ENCODE data around the gene PAF1. TPM values are rescaled to one million over a fixed set of nuclear protein-coding genes. Genes with fewer than 3 reads are reported as not detected.

The PAF1 gene
- total and polyA plus RNA-seq, 2 donors from 2014 or later = 37.1 to 54.0 TPM

DNA sequence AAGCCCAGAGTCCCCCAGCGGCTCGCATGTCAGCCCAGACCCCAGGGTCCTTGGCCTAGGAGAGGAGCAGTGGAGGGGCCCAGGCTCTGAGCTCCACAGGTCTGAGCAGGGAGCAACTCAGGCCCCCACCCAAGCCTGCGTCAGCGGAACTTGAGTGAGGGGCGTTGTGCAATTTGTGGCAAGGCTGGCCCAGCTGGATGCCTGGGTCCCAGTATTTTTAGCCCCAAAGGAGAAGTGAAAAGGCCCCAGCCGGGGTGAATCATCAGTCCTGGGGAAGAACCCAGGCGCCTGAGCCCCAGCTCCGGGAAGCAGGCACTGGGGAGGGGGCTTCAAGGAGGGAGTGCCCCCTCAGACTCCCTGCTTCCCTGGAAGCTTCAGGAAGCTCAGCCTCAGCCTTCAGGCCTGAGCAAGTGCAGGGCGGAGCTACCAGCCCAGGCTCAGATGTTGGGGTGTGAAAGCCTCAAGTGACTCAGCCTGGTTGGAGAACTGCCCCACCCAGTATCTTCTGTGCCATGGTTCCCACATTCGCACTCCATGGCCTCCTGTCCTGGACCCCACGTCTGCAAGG lies 7.5 kb upstream of the PAF1 start:
- Histone ChIP-seq H3K9me3 (ENCODE audit: control insufficient read depth in 2 of 3, insufficient read depth in 1 of 3, low read length in 3 of 3) (no peaks in the 10 kb centered on the region), H3K4me1 (ENCODE audit: control insufficient read depth in 2 of 3, insufficient read depth in 2 of 3, low read depth in 1 of 3, low read length in 3 of 3) (peaks cover 3 to 35% (median 23%) of the 10 kb centered on the region in 3 donors), H3K36me3 (ENCODE audit: control insufficient read depth in 2 of 3, insufficient read depth in 3 of 3, low read length in 3 of 3) (peaks cover 2 to 12% (median 10%) of the 10 kb centered on the region in 3 donors), H3K27me3 (ENCODE audit: control insufficient read depth, insufficient read depth, low read length) (no peaks in the 10 kb centered on the region), H3K9ac (ENCODE audit: low read length in 3 of 3) (peak overlapping the region in 2 of 3 donors; percentile 64 to 69), H3K4me3 (ENCODE audit: low read length in 3 of 3) (peak overlapping the region in 1 of 3 donors; percentile 29), H3K27ac (ENCODE audit: low read depth in 2 of 2, low read length in 2 of 2) (peak overlapping the region; percentile 85 to 92)
- DNase-seq = peak in 2 of 5 donors; percentile 42 to 86
- TF ChIP-seq, protein P1, sequence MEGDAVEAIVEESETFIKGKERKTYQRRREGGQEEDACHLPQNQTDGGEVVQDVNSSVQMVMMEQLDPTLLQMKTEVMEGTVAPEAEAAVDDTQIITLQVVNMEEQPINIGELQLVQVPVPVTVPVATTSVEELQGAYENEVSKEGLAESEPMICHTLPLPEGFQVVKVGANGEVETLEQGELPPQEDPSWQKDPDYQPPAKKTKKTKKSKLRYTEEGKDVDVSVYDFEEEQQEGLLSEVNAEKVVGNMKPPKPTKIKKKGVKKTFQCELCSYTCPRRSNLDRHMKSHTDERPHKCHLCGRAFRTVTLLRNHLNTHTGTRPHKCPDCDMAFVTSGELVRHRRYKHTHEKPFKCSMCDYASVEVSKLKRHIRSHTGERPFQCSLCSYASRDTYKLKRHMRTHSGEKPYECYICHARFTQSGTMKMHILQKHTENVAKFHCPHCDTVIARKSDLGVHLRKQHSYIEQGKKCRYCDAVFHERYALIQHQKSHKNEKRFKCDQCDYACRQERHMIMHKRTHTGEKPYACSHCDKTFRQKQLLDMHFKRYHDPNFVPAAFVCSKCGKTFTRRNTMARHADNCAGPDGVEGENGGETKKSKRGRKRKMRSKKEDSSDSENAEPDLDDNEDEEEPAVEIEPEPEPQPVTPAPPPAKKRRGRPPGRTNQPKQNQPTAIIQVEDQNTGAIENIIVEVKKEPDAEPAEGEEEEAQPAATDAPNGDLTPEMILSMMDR (IDR thresholded peaks at IDR 0.05; ENCODE audit: borderline replicate concordance, extremely low read depth, insufficient read depth) = no peak
- intact Hi-C loops (cut with DNase I) = no loop called here
- no peak for FAIRE-seq

DNA sequence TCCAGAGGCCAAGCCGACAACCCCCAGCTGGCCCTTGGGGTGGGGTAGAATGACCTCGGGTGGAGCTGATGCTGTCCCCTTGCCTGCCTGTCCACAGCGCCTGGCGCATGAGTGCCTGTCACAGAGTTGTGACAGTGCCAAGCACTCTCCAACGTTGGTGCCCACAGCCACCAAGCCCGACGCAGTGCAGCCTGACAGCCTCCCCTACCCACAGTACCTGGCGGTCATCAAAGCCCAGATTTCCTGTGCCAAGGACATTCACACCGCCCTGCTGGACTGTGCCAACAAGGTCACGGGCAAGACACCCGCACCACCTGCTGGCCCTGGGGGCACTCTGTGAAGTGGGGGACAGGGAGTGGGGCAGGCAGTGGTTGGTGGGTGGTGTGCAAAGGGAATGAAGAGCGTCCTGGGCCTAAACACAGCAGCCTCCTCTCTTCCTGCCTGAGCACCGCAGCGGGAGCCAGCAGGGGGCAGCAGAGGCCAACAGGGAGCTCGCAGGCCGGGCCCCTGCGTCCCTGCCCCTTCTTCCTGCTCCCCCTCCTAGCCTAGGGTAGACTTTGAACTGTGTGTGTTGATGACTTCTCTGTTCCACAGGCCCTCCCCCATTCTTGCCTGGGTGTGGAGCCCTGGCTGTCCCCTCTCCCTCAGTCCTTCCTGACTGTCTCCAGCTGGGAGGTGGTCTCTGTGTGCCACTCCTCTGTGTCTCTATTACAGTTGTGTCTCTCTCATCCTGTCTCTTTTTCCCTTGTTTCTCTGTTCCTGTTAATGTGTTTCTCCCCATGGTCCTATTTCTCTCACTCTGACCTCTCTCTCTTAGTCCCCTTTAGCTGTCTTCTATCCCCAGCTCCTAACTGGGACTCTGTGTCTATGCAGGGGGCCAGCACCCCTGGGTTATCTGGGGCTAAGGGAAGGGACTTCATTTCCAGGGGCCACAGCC lies 6.7 kb upstream of the PAF1 start:
- DNase-seq (peak; percentile 83 to 96 (median 90)), FAIRE-seq (no peak)
- TF ChIP-seq, protein P1 (IDR thresholded peaks at IDR 0.05; ENCODE audit: borderline replicate concordance, extremely low read depth, insufficient read depth) = peak; percentile 97
- intact Hi-C loops (cut with DNase I) = no loop called here
- Histone ChIP-seq H3K4me3 (ENCODE audit: low read length in 3 of 3) (peak overlapping the region in 1 of 3 donors; percentile 29), H3K9ac (ENCODE audit: low read length in 3 of 3) (peak overlapping the region in 2 of 3 donors; percentile 64 to 69), H3K27ac (ENCODE audit: low read depth in 2 of 2, low read length in 2 of 2) (peak overlapping the region; percentile 85 to 92), H3K4me1 (ENCODE audit: control insufficient read depth in 2 of 3, insufficient read depth in 2 of 3, low read depth in 1 of 3, low read length in 3 of 3) (peaks cover 3 to 35% (median 23%) of the 10 kb centered on the region in 3 donors), H3K36me3 (ENCODE audit: control insufficient read depth in 2 of 3, insufficient read depth in 3 of 3, low read length in 3 of 3) (peaks cover 2 to 12% (median 10%) of the 10 kb centered on the region in 3 donors), H3K27me3 (ENCODE audit: control insufficient read depth, insufficient read depth, low read length) (no peaks in the 10 kb centered on the region), H3K9me3 (ENCODE audit: control insufficient read depth in 2 of 3, insufficient read depth in 1 of 3, low read length in 3 of 3) (no peaks in the 10 kb centered on the region)

DNA sequence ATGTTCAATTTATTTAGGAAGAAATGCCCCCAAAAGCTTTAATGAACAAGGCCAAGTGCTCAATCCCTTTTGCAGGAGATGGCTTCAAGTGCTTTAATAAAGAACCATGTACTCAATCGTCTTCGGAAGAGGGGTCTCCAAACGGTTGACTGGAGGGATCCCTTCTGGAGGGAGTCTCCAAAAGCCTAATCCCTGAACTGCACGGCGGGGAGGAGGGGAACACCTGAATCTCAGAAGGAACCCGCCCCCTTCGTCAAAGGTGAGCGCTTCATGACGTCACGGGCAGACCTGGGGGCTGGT lies 505 bp downstream of the PAF1 start:
- H3K27ac ChIP-seq (ENCODE audit: low read depth in 2 of 2, low read length in 2 of 2) = peak overlapping the region; percentile 92 to 99
- H3K4me1 ChIP-seq (ENCODE audit: control insufficient read depth in 2 of 3, insufficient read depth in 2 of 3, low read depth in 1 of 3, low read length in 3 of 3) = peaks cover 0 to 14% (median 8%) of the 10 kb centered on the region in 3 donors
- peak overlapping the region; percentile 87 to 95 (median 94) for H3K9ac ChIP-seq (ENCODE audit: low read length in 3 of 3)
- FAIRE-seq (no peak), DNase-seq (no peak)
- intact Hi-C loops (cut with DNase I) = no loop called here
- TF ChIP-seq, protein P1 (IDR thresholded peaks at IDR 0.05; ENCODE audit: borderline replicate concordance, extremely low read depth, insufficient read depth) = no peak
- H3K9me3 ChIP-seq (ENCODE audit: control insufficient read depth in 2 of 3, insufficient read depth in 1 of 3, low read length in 3 of 3) = no peaks in the 10 kb centered on the region
- H3K36me3 ChIP-seq (ENCODE audit: control insufficient read depth in 2 of 3, insufficient read depth in 3 of 3, low read length in 3 of 3) = peaks cover 10 to 38% (median 33%) of the 10 kb centered on the region in 3 donors
- peak overlapping the region; percentile 70 to 97 (median 94) for H3K4me3 ChIP-seq (ENCODE audit: low read length in 3 of 3)
- H3K27me3 ChIP-seq (ENCODE audit: control insufficient read depth, insufficient read depth, low read length) = no peaks in the 10 kb centered on the region

Measured in kidney (tissue), 14 donors.